HepG2 (cell line): ENCODE measurements around the gene CA9. TPM values are rescaled to one million over a fixed set of nuclear protein-coding genes. Genes with fewer than 3 reads are reported as not detected.

Experiments
- EEA1 ChIP-seq: sonication (generic); formaldehyde crosslinking; IDR thresholded peaks from 2 replicates; pipeline ENCODE4 v1.5.1; 2020; ENCODE audit warnings: mild to moderate bottlenecking, missing genetic modification reagents, borderline replicate concordance
- HNRNPH1 ChIP-seq: fragments of 200-400 bp; formaldehyde crosslinking; optimal IDR thresholded peaks from 2 replicates; pipeline ENCODE3; 2017; ENCODE audit warnings: mild to moderate bottlenecking, low read depth, low read length
- MTF1 ChIP-seq: sonication (generic); formaldehyde crosslinking; IDR thresholded peaks from 2 replicates; pipeline ENCODE4 v1.5.0; 2020; ENCODE audit warnings: missing genetic modification reagents
- MYC ChIP-seq: sonication (generic); formaldehyde crosslinking; IDR thresholded peaks from 2 replicates; pipeline ENCODE4 v1.9.0; 2021; ENCODE audit warnings: missing genetic modification reagents, borderline replicate concordance
- RFX3 ChIP-seq: IDR thresholded peaks from 2 replicates; pipeline ENCODE4 v1.6.1; 2016; ENCODE audit warnings: missing biosample characterization, missing genetic modification reagents
- SP1 ChIP-seq, 2 experiments: fragments of 450-650 bp in 1 of 2; sonication (generic) in 1 of 2; formaldehyde crosslinking in 1 of 2; IDR thresholded peaks; 2 replicates each; pipeline versions ENCODE4 v1.4.0 to v1.6.1; 2016 to 2020; ENCODE audit warnings: missing genetic modification reagents in 1 of 2
- TEAD3 ChIP-seq: optimal IDR thresholded peaks from 2 replicates; pipeline ENCODE3; 2016; ENCODE audit warnings: borderline replicate concordance
- ZBTB33 ChIP-seq: sonication (generic); formaldehyde crosslinking; IDR thresholded peaks from 2 replicates; pipeline ENCODE4 v1.4.0; 2020; ENCODE audit warnings: missing genetic modification reagents
- ZBTB38 ChIP-seq: sonication (generic); formaldehyde crosslinking; IDR thresholded peaks from 2 replicates; pipeline ENCODE4 v1.5.1; 2020; ENCODE audit warnings: mild to moderate bottlenecking, missing genetic modification reagents
- ZHX2 ChIP-seq, 2 experiments: sonication (generic) in 1 of 2; formaldehyde crosslinking in 1 of 2; IDR thresholded peaks; 2 replicates each; pipeline versions ENCODE4 v1.6.1 to v1.9.0; 2014 to 2022; ENCODE audit warnings: antibody characterized with exemption in 1 of 2, borderline replicate concordance in 1 of 2, inconsistent platforms in 1 of 2, low read depth in 1 of 2, missing genetic modification reagents in 1 of 2
- ZNF143 ChIP-seq: sonication (generic); formaldehyde crosslinking; IDR thresholded peaks from 2 replicates; pipeline ENCODE4 v1.4.0; 2020; ENCODE audit warnings: missing genetic modification reagents
- ZNF205 ChIP-seq: IDR thresholded peaks from 2 replicates; pipeline ENCODE4 v1.6.1; 2018; ENCODE audit warnings: missing biosample characterization, missing genetic modification reagents
- ZNF367 ChIP-seq: sonication (generic); formaldehyde crosslinking; IDR thresholded peaks from 2 replicates; pipeline ENCODE4 v1.4.0; 2020; ENCODE audit warnings: missing genetic modification reagents, borderline replicate concordance
- ZNF713 ChIP-seq: sonication (generic); formaldehyde crosslinking; IDR thresholded peaks from 2 replicates; pipeline ENCODE4 v1.4.0; 2020; ENCODE audit warnings: mild to moderate bottlenecking, missing genetic modification reagents
- ZNF776 ChIP-seq: sonication (generic); formaldehyde crosslinking; IDR thresholded peaks from 2 replicates; pipeline ENCODE4 v1.4.0; 2020; ENCODE audit warnings: mild to moderate bottlenecking, missing genetic modification reagents
- ZNF781 ChIP-seq: sonication (generic); formaldehyde crosslinking; IDR thresholded peaks from 2 replicates; pipeline ENCODE4 v1.5.1; 2020; ENCODE audit warnings: borderline replicate concordance, mild to moderate bottlenecking, missing genetic modification reagents; ENCODE audit errors: not compliant biosample characterization
- ZXDC ChIP-seq: sonication (generic); formaldehyde crosslinking; IDR thresholded peaks from 2 replicates; pipeline ENCODE4 v1.5.0; 2020; ENCODE audit warnings: mild to moderate bottlenecking, missing genetic modification reagents
- polyA plus RNA-seq, 8 experiments: library from polyadenylated mRNA; depleted of rRNA in 3 of 8; stranded (reverse) in 7 of 8; unstranded in 1 of 8; fragments of >200 nt; fragmentation: Illumina TruSeq in 4 of 8; extraction: Trizol in 4 of 8; gene quantifications; 2 replicates each; pipeline versions ENCODE4 v1.2.1 to v1.2.3, GENCODE V29; 2011 to 2016; ENCODE audit warnings: low read depth in 4 of 8, missing spikeins in 1 of 8, mixed read lengths in 1 of 8; ENCODE audit not compliant: insufficient read depth in 1 of 8
- total RNA-seq, 5 experiments: library from RNA; depleted of rRNA; stranded (reverse); fragments of >200 nt; fragmentation: Illumina TruSeq; extraction: Trizol; gene quantifications; 2 replicates each; pipeline ENCODE4 v1.2.3, GENCODE V29; 2016; ENCODE audit warnings: low read depth in 1 of 5

The CA9 gene
- total and polyA plus RNA-seq, 2 of the 13 experiments (the other 11 are each of a cell fraction or from before 2014, with no cell fraction given) = 0.13 to 152 TPM

- TF ChIP-seq ZHX2 (IDR thresholded peaks at IDR 0.05; ENCODE audit: low read depth) (no peak), ZHX2 (CRISPR knock-in tag; IDR thresholded peaks at IDR 0.05; ENCODE audit: borderline replicate concordance) (no peak; the same call in 1 of the 2 replicates), ZXDC (CRISPR knock-in tag) (no peak), SP1 (IDR thresholded peaks at IDR 0.05) (no peak), SP1 (CRISPR knock-in tag; IDR thresholded peaks at IDR 0.05) (peak; percentile 71), ZNF205 (CRISPR knock-in tag) (peak; percentile 43; the same call in 1 of the 2 replicates), EEA1 (CRISPR knock-in tag) (no peak; the same call in 1 of the 2 replicates), ZNF367 (CRISPR knock-in tag) (0 out of 2 replicates have a peak, but pooled peaks have one; percentile 26), ZBTB38 (CRISPR knock-in tag) (peak; percentile 59; the same call in 1 of the 2 replicates), RFX3 (CRISPR knock-in tag) (no peak), ZNF776 (CRISPR knock-in tag) (peak; percentile 62), MYC (CRISPR knock-in tag) (peak; percentile 94), MTF1 (CRISPR knock-in tag) (peak; percentile 51; the same call in 1 of the 2 replicates), TEAD3 (peak; percentile 75), ZBTB33 (CRISPR knock-in tag) (peak; percentile 52; the same call in 1 of the 2 replicates), HNRNPH1 (no peak), ZNF781 (CRISPR knock-in tag) (peak; percentile 51), ZNF143 (peak; percentile 62; the same call in 1 of the 2 replicates), ZNF713 (CRISPR knock-in tag) (no peak)
Observed at GRCh38 chr9:35664531-35665470, 8.9 kb upstream of the CA9 start, which contains the start of gene ARHGEF39 (continued).
